Keratinocyte (primary cell): Measurements from ENCODE around the gene PRELID3B. TPM values are rescaled to one million over a fixed set of nuclear protein-coding genes. Genes with fewer than 3 reads are reported as not detected.
A peak's percentile ranks its signal among the peaks of the same experiment; 100 is the strongest.

Experiments used
- DNase-seq: peaks from one replicate; pipeline ENCODE4 v3.0.0-alpha.2; 2011; ENCODE audit warnings: low read depth, missing footprints, low spot score
- FAIRE-seq: peaks from 2 replicates; lab custom pipeline; 2011; peaks lifted over from hg19 to GRCh38; lab: Jason Lieb, UNC
- H2AFZ ChIP-seq: 2 replicates; pipeline ENCODE4 v1.6.0; 2012; ENCODE audit warnings: low read length, control low read depth, inconsistent platforms; ENCODE audit not compliant: control insufficient read depth
- H3K27ac ChIP-seq: 2 replicates; pipeline ENCODE4 v1.5.1; 2011; ENCODE audit warnings: low read length; ENCODE audit not compliant: control insufficient read depth, insufficient read depth
- H3K27me3 ChIP-seq: 3 replicates; pipeline ENCODE4 v1.6.0; 2011; ENCODE audit warnings: low read length; ENCODE audit not compliant: control insufficient read depth, insufficient read depth; ENCODE audit errors: extremely low read depth
- H3K36me3 ChIP-seq, 2 experiments: 2 replicates in 1 of 2; 3 replicates in 1 of 2; pipeline ENCODE4 v1.5.1; 2011; ENCODE audit warnings: low read length in 2 of 2, mild to moderate bottlenecking in 1 of 2; ENCODE audit not compliant: control insufficient read depth in 2 of 2, insufficient read depth in 2 of 2; ENCODE audit errors: extremely low read depth in 1 of 2
- H3K4me1 ChIP-seq: 3 replicates; pipeline ENCODE4 v1.5.1; 2011; ENCODE audit warnings: low read length; ENCODE audit not compliant: control insufficient read depth, insufficient read depth; ENCODE audit errors: extremely low read depth
- H3K4me2 ChIP-seq: 3 replicates; pipeline ENCODE4 v1.6.0; 2011; ENCODE audit warnings: low read depth, low read length; ENCODE audit not compliant: control insufficient read depth, insufficient read depth; ENCODE audit errors: extremely low read depth
- H3K4me3 ChIP-seq, 3 experiments: fragments of 200-600 bp in 1 of 3; sonication (generic) in 1 of 3; 2 replicates in 2 of 3; 3 replicates in 1 of 3; pipeline ENCODE4 v1.5.1; 2011 to 2016; ENCODE audit warnings: low read length in 3 of 3, mild to moderate bottlenecking in 3 of 3, control low read depth in 2 of 3, inconsistent platforms in 1 of 3, low read depth in 1 of 3, mixed read lengths in 1 of 3, mixed run types in 1 of 3, moderate library complexity in 1 of 3; ENCODE audit not compliant: control insufficient read depth in 2 of 3, insufficient read depth in 2 of 3; ENCODE audit errors: extremely low read depth in 1 of 3
- H3K79me2 ChIP-seq: 2 replicates; pipeline ENCODE4 v1.6.0; 2012; ENCODE audit warnings: low read length; ENCODE audit not compliant: control insufficient read depth, insufficient read depth
- H3K9ac ChIP-seq: 3 replicates; pipeline ENCODE4 v1.6.0; 2011; ENCODE audit warnings: low read length; ENCODE audit not compliant: control insufficient read depth, insufficient read depth; ENCODE audit errors: extremely low read depth
- H3K9me1 ChIP-seq: 3 replicates; pipeline ENCODE4 v1.6.0; 2011; ENCODE audit warnings: low read length; ENCODE audit not compliant: control insufficient read depth, insufficient read depth; ENCODE audit errors: extremely low read depth
- H3K9me3 ChIP-seq: 2 replicates; pipeline ENCODE4 v1.5.1; 2012; ENCODE audit warnings: low read depth, low read length; ENCODE audit not compliant: control insufficient read depth
- H4K20me1 ChIP-seq: 3 replicates; pipeline ENCODE4 v1.6.0; 2011; ENCODE audit warnings: low read length; ENCODE audit not compliant: control insufficient read depth, insufficient read depth; ENCODE audit errors: extremely low read depth
- CTCF ChIP-seq, 3 experiments: IDR thresholded peaks in 1 of 3; conservative IDR thresholded peaks in 1 of 3; optimal IDR thresholded peaks in 1 of 3; 2 replicates in 2 of 3; 3 replicates in 1 of 3; pipeline versions ENCODE3 to v1.5.1; 2011; ENCODE audit warnings: low read length in 3 of 3, mild to moderate bottlenecking in 3 of 3, moderate library complexity in 2 of 3, control low read depth in 1 of 3, inconsistent platforms in 1 of 3; ENCODE audit not compliant: insufficient read depth in 2 of 3; ENCODE audit errors: extremely low read depth in 1 of 3
- EZH2 ChIP-seq: IDR thresholded peaks from one replicate; pipeline ENCODE4 v1.6.1; 2012; ENCODE audit warnings: inconsistent platforms, mild to moderate bottlenecking, low read length, moderate library complexity
- dilution Hi-C: fragments of 300-500 bp; cut with MboI; formaldehyde crosslinking; loops from one replicate; pipeline ENCODE4 v1.7.0; 2020; ENCODE audit warnings: low sequenced_read_pairs; ENCODE audit not compliant: extremely low pct_ligation_motif_present
- polyA plus RNA-seq, 5 experiments: library from polyadenylated mRNA; depleted of rRNA in 3 of 5; stranded (reverse) in 3 of 5; stranded (forward) in 1 of 5; unstranded in 1 of 5; fragments of >200 nt; gene quantifications; 1 replicate in 1 of 5; 2 replicates in 3 of 5; 3 replicates in 1 of 5; pipeline versions ENCODE4 v1.2.1 to v1.2.3, GENCODE V29; 2011 to 2012; ENCODE audit warnings: missing spikeins in 2 of 5, low read depth in 1 of 5, low replicate concordance in 1 of 5

The PRELID3B gene
- polyA plus RNA-seq, 1 donor (not counting 4 experiments of a cell fraction or from before 2014, with no cell fraction given), result 86.9 TPM

- Histone ChIP-seq H3K4me3 (no peak overlapping the region), H3K9me3 (no peaks in the 10 kb centered on the region), H3K36me3 (no peaks in the 10 kb centered on the region), H3K79me2 (no peaks in the 10 kb centered on the region), H3K27me3 (no peaks in the 10 kb centered on the region), H4K20me1 (no peaks in the 10 kb centered on the region), H3K9me1 (no peaks in the 10 kb centered on the region), H3K9ac (no peak overlapping the region), H3K4me2 (no peak overlapping the region), H2AFZ (no peak overlapping the region), H3K4me1 (no peaks in the 10 kb centered on the region), H3K27ac (no peak overlapping the region)
- DNase-seq (no peak), FAIRE-seq (no peak)
- TF ChIP-seq EZH2 (no peak), CTCF (optimal IDR thresholded peaks at IDR 0.05 in 1 of 3, IDR thresholded peaks at IDR 0.05 in 1 of 3, conservative IDR thresholded peaks at IDR 0.05 in 1 of 3; ENCODE audit: extremely low read depth in 1 of 3, insufficient read depth in 2 of 3, low read length in 3 of 3) (peak in 2 of 3 experiments; percentile 16 to 37)
- dilution Hi-C loops, result no loop called here
Measured at GRCh38 chr20:59055302-59055701, 12.7 kb upstream of the PRELID3B start.

GRCh38 chr20:59051666-59052185, 9.1 kb upstream of the PRELID3B start:
- H3K9me3 ChIP-seq, result no peaks in the 10 kb centered on the region
- TF ChIP-seq EZH2 (no peak), CTCF (optimal IDR thresholded peaks at IDR 0.05 in 1 of 3, IDR thresholded peaks at IDR 0.05 in 1 of 3, conservative IDR thresholded peaks at IDR 0.05 in 1 of 3; ENCODE audit: extremely low read depth in 1 of 3, insufficient read depth in 2 of 3, low read length in 3 of 3) (no peak)
- H3K27me3 ChIP-seq, result no peaks in the 10 kb centered on the region
- H2AFZ ChIP-seq, result no peak overlapping the region
- no peaks in the 10 kb centered on the region for H3K4me1 ChIP-seq
- H3K36me3 ChIP-seq, result no peaks in the 10 kb centered on the region
- no peaks in the 10 kb centered on the region for H4K20me1 ChIP-seq
- no peak overlapping the region for H3K4me2 ChIP-seq
- dilution Hi-C loops, result no loop called here
- FAIRE-seq, result no peak
- H3K9me1 ChIP-seq, result no peaks in the 10 kb centered on the region
- H3K4me3 ChIP-seq, result no peak overlapping the region
- H3K79me2 ChIP-seq, result no peaks in the 10 kb centered on the region
- no peak overlapping the region for H3K9ac ChIP-seq
- no peak overlapping the region for H3K27ac ChIP-seq
- DNase-seq, result no peak
